ENCODE results near the gene CACNA1E.

The CACNA1E gene

GRCh38 chr1:181676269-181676668, 193.0 kb downstream of the CACNA1E start:
- peak; percentile 46 for DNase-seq
- Histone ChIP-seq H3K27me3 (ENCODE audit: insufficient read depth, low read length, poor library complexity) (no peaks in the 10 kb centered on the region), H3K4me1 (ENCODE audit: control insufficient read depth, low read depth, low read length) (no peaks in the 10 kb centered on the region), H3K4ac (ENCODE audit: low read depth, low read length) (no peak overlapping the region), H3K18ac (ENCODE audit: low read length) (no peak overlapping the region), H2BK15ac (replicated peaks; ENCODE audit: low read depth) (no peak overlapping the region), H3K4me2 (ENCODE audit: low read length) (no peak overlapping the region), H4K8ac (ENCODE audit: low read depth, low read length) (no peak overlapping the region), H3K27ac (ENCODE audit: low read depth, low read length) (no peak overlapping the region), H2AK5ac (ENCODE audit: low read length) (no peak overlapping the region), H3K36me3 (ENCODE audit: control insufficient read depth, insufficient read depth, low read length) (no peaks in the 10 kb centered on the region), H3K4me3 (ENCODE audit: low read length) (no peak overlapping the region), H3K79me1 (ENCODE audit: low read length) (no peaks in the 10 kb centered on the region), H4K5ac (ENCODE audit: low read length) (no peak overlapping the region), H2BK120ac (ENCODE audit: low read depth, low read length) (no peak overlapping the region), H2BK5ac (ENCODE audit: low read length) (no peak overlapping the region), H3K23ac (ENCODE audit: low read length) (no peak overlapping the region), H3K79me2 (ENCODE audit: control insufficient read depth, insufficient read depth, low read length) (no peaks in the 10 kb centered on the region), H3K56ac (ENCODE audit: low read length) (no peak overlapping the region), H3K9ac (ENCODE audit: low read length) (no peak overlapping the region)
- no CpG with 5 or more reads among the region's 6 CpGs for WGBS (ENCODE audit: extremely low coverage, insufficient coverage, low lambda C conversion rate)

- H3K27me3 ChIP-seq (ENCODE audit: insufficient read depth, low read length, poor library complexity) = no peaks in the 10 kb centered on the region
- H3K27ac ChIP-seq (ENCODE audit: low read depth, low read length) = no peak overlapping the region
Measured at GRCh38 chr1:181680332-181680731, 197.0 kb downstream of the CACNA1E start.

GRCh38 chr1:181680871-181681270, 197.6 kb downstream of the CACNA1E start:
- H3K36me3 ChIP-seq (ENCODE audit: control insufficient read depth, insufficient read depth, low read length) = no peaks in the 10 kb centered on the region
- DNase-seq = no peak
- H3K27me3 ChIP-seq (ENCODE audit: insufficient read depth, low read length, poor library complexity) = no peaks in the 10 kb centered on the region
- WGBS (ENCODE audit: extremely low coverage, insufficient coverage, low lambda C conversion rate) = no CpG with 5 or more reads among the region's 7 CpGs
- H3K56ac ChIP-seq (ENCODE audit: low read length) = no peak overlapping the region
- H2BK5ac ChIP-seq (ENCODE audit: low read length) = no peak overlapping the region
- no peak overlapping the region for H2BK120ac ChIP-seq (ENCODE audit: low read depth, low read length)
- no peaks in the 10 kb centered on the region for H3K79me2 ChIP-seq (ENCODE audit: control insufficient read depth, insufficient read depth, low read length)
- H2AK5ac ChIP-seq (ENCODE audit: low read length) = no peak overlapping the region
- no peak overlapping the region for H3K4me3 ChIP-seq (ENCODE audit: low read length)
- no peak overlapping the region for H3K18ac ChIP-seq (ENCODE audit: low read length)
- H3K4ac ChIP-seq (ENCODE audit: low read depth, low read length) = no peak overlapping the region
- no peak overlapping the region for H2BK15ac ChIP-seq (replicated peaks; ENCODE audit: low read depth)
- H3K4me2 ChIP-seq (ENCODE audit: low read length) = no peak overlapping the region
- H3K9ac ChIP-seq (ENCODE audit: low read length) = no peak overlapping the region
- no peaks in the 10 kb centered on the region for H3K4me1 ChIP-seq (ENCODE audit: control insufficient read depth, low read depth, low read length)
- no peak overlapping the region for H4K5ac ChIP-seq (ENCODE audit: low read length)
- no peak overlapping the region for H3K23ac ChIP-seq (ENCODE audit: low read length)
- H3K27ac ChIP-seq (ENCODE audit: low read depth, low read length) = no peak overlapping the region
- H4K8ac ChIP-seq (ENCODE audit: low read depth, low read length) = no peak overlapping the region
- H3K79me1 ChIP-seq (ENCODE audit: low read length) = no peaks in the 10 kb centered on the region

More at GRCh38 chr1:181680332-181680731, 197.0 kb downstream of the CACNA1E start:
- no peak overlapping the region for H3K18ac ChIP-seq (ENCODE audit: low read length)
- H2BK5ac ChIP-seq (ENCODE audit: low read length) = no peak overlapping the region
- H3K9ac ChIP-seq (ENCODE audit: low read length) = no peak overlapping the region
- no peak overlapping the region for H2BK15ac ChIP-seq (replicated peaks; ENCODE audit: low read depth)
- no peaks in the 10 kb centered on the region for H3K79me2 ChIP-seq (ENCODE audit: control insufficient read depth, insufficient read depth, low read length)
- WGBS (ENCODE audit: extremely low coverage, insufficient coverage, low lambda C conversion rate) = no CpG with 5 or more reads among the region's 11 CpGs
- H2BK120ac ChIP-seq (ENCODE audit: low read depth, low read length) = no peak overlapping the region
- H3K4me3 ChIP-seq (ENCODE audit: low read length) = no peak overlapping the region
- no peak overlapping the region for H3K4ac ChIP-seq (ENCODE audit: low read depth, low read length)
- no peaks in the 10 kb centered on the region for H3K36me3 ChIP-seq (ENCODE audit: control insufficient read depth, insufficient read depth, low read length)
- no peak overlapping the region for H4K5ac ChIP-seq (ENCODE audit: low read length)
- no peak for DNase-seq
- no peak overlapping the region for H4K8ac ChIP-seq (ENCODE audit: low read depth, low read length)
- no peaks in the 10 kb centered on the region for H3K79me1 ChIP-seq (ENCODE audit: low read length)
- no peak overlapping the region for H3K4me2 ChIP-seq (ENCODE audit: low read length)
- no peak overlapping the region for H3K23ac ChIP-seq (ENCODE audit: low read length)
- no peaks in the 10 kb centered on the region for H3K4me1 ChIP-seq (ENCODE audit: control insufficient read depth, low read depth, low read length)
- no peak overlapping the region for H2AK5ac ChIP-seq (ENCODE audit: low read length)
- no peak overlapping the region for H3K56ac ChIP-seq (ENCODE audit: low read length)

DNA sequence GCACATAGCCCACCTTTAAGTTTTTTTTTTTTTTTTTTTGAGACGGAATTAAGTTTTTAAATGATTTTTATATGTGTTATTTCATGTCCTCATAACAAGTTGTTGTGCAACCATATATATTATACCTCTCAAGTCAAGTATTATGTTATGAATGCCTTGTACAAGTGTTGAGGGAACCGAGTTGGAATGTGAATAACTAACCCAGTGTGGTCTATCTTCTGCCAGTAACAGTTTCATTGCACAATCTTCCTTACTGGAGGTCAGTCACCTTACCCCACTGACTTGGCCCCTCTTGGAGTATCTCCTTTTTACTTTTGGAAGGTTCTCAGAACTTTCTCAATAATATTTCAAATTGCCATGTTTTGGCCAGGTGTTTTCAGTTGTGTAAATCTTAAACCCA, 201.9 kb downstream of the CACNA1E start:
- WGBS (ENCODE audit: extremely low coverage, insufficient coverage, low lambda C conversion rate) = no CpG with 5 or more reads among the region's 2 CpGs
- no peak overlapping the region for H2AK5ac ChIP-seq (ENCODE audit: low read length)
- no peak for DNase-seq

GRCh38 chr1:181701891-181702290, 218.6 kb downstream of the CACNA1E start:
- Histone ChIP-seq H2BK120ac (ENCODE audit: low read depth, low read length) (no peak overlapping the region), H2BK15ac (replicated peaks; ENCODE audit: low read depth) (no peak overlapping the region), H3K18ac (ENCODE audit: low read length) (no peak overlapping the region), H3K4me3 (ENCODE audit: low read length) (no peak overlapping the region), H4K8ac (ENCODE audit: low read depth, low read length) (no peak overlapping the region), H3K27me3 (ENCODE audit: insufficient read depth, low read length, poor library complexity) (no peaks in the 10 kb centered on the region), H3K56ac (ENCODE audit: low read length) (no peak overlapping the region), H3K36me3 (ENCODE audit: control insufficient read depth, insufficient read depth, low read length) (no peaks in the 10 kb centered on the region), H3K79me2 (ENCODE audit: control insufficient read depth, insufficient read depth, low read length) (no peaks in the 10 kb centered on the region), H2BK5ac (ENCODE audit: low read length) (no peak overlapping the region), H3K4me2 (ENCODE audit: low read length) (no peak overlapping the region), H3K4me1 (ENCODE audit: control insufficient read depth, low read depth, low read length) (no peaks in the 10 kb centered on the region), H3K4ac (ENCODE audit: low read depth, low read length) (no peak overlapping the region), H3K23ac (ENCODE audit: low read length) (no peak overlapping the region), H2AK5ac (ENCODE audit: low read length) (no peak overlapping the region), H3K9ac (ENCODE audit: low read length) (no peak overlapping the region), H3K79me1 (ENCODE audit: low read length) (no peaks in the 10 kb centered on the region), H3K27ac (ENCODE audit: low read depth, low read length) (no peak overlapping the region), H4K5ac (ENCODE audit: low read length) (no peak overlapping the region)
- WGBS (ENCODE audit: extremely low coverage, insufficient coverage, low lambda C conversion rate) = no CpG with 5 or more reads among the region's 1 CpG
- no peak for DNase-seq

More for the DNA sequence above, 201.9 kb downstream of the CACNA1E start:
- Histone ChIP-seq H3K27ac (ENCODE audit: low read depth, low read length) (no peak overlapping the region), H3K9ac (ENCODE audit: low read length) (no peak overlapping the region), H2BK5ac (ENCODE audit: low read length) (no peak overlapping the region), H3K79me2 (ENCODE audit: control insufficient read depth, insufficient read depth, low read length) (no peaks in the 10 kb centered on the region), H3K27me3 (ENCODE audit: insufficient read depth, low read length, poor library complexity) (no peaks in the 10 kb centered on the region), H3K36me3 (ENCODE audit: control insufficient read depth, insufficient read depth, low read length) (no peaks in the 10 kb centered on the region), H3K4ac (ENCODE audit: low read depth, low read length) (no peak overlapping the region), H4K8ac (ENCODE audit: low read depth, low read length) (no peak overlapping the region), H3K56ac (ENCODE audit: low read length) (no peak overlapping the region), H3K4me1 (ENCODE audit: control insufficient read depth, low read depth, low read length) (no peaks in the 10 kb centered on the region), H3K18ac (ENCODE audit: low read length) (no peak overlapping the region), H3K23ac (ENCODE audit: low read length) (no peak overlapping the region), H2BK120ac (ENCODE audit: low read depth, low read length) (no peak overlapping the region), H3K79me1 (ENCODE audit: low read length) (no peaks in the 10 kb centered on the region), H4K5ac (ENCODE audit: low read length) (no peak overlapping the region), H3K4me2 (ENCODE audit: low read length) (no peak overlapping the region), H3K4me3 (ENCODE audit: low read length) (no peak overlapping the region), H2BK15ac (replicated peaks; ENCODE audit: low read depth) (no peak overlapping the region)

- Histone ChIP-seq H3K27ac (ENCODE audit: low read depth, low read length) (no peak overlapping the region), H4K5ac (ENCODE audit: low read length) (no peak overlapping the region), H3K18ac (ENCODE audit: low read length) (no peak overlapping the region), H3K4ac (ENCODE audit: low read depth, low read length) (no peak overlapping the region), H3K36me3 (ENCODE audit: control insufficient read depth, insufficient read depth, low read length) (no peaks in the 10 kb centered on the region), H2BK120ac (ENCODE audit: low read depth, low read length) (no peak overlapping the region), H2AK5ac (ENCODE audit: low read length) (no peak overlapping the region), H3K79me1 (ENCODE audit: low read length) (no peaks in the 10 kb centered on the region), H2BK5ac (ENCODE audit: low read length) (no peak overlapping the region), H3K4me1 (ENCODE audit: control insufficient read depth, low read depth, low read length) (no peaks in the 10 kb centered on the region), H3K4me2 (ENCODE audit: low read length) (no peak overlapping the region), H2BK15ac (replicated peaks; ENCODE audit: low read depth) (no peak overlapping the region), H3K27me3 (ENCODE audit: insufficient read depth, low read length, poor library complexity) (no peaks in the 10 kb centered on the region), H3K23ac (ENCODE audit: low read length) (no peak overlapping the region), H3K4me3 (ENCODE audit: low read length) (no peak overlapping the region), H3K56ac (ENCODE audit: low read length) (no peak overlapping the region), H3K79me2 (ENCODE audit: control insufficient read depth, insufficient read depth, low read length) (no peaks in the 10 kb centered on the region), H4K8ac (ENCODE audit: low read depth, low read length) (no peak overlapping the region), H3K9ac (ENCODE audit: low read length) (no peak overlapping the region)
- WGBS (ENCODE audit: extremely low coverage, insufficient coverage, low lambda C conversion rate) = no CpG with 5 or more reads among the region's 8 CpGs
- DNase-seq = peak; percentile 47
Measured at GRCh38 chr1:181704546-181704945, 221.2 kb downstream of the CACNA1E start.
